Measurements from ENCODE around the gene MICALL2. TPM values are rescaled to one million over a fixed set of nuclear protein-coding genes. Genes with fewer than 3 reads are reported as not detected.

Gene MICALL2
- total RNA-seq, 1 donor from 2014 or later, result 19.7 TPM

DNA sequence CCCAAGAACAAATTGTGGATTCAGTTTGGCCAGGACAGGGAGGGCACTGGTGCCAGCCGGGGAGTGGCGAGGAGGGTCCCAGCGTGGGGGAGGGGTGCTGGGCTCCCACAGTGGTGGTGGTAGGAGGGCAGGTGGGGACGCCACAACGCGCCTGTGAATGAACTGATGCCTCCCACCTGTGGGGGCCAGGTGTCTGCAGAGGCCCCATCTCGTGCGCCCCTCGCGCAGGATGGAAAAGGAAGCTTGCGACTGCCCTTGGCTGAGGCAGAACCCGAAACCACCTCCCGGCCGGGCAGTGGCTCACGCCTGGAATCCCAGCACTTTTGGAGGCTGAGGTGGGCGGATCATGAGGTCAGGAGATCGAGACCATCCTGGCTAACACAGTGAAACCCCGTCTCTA lies 72.0 kb downstream of the MICALL2 start:
- intact Hi-C loops (cut with DNase I), result no loop called here
- DNase-seq (ENCODE audit: low spot score), result no peak

GRCh38 chr7:1386623-1387220 lies 72.5 kb downstream of the MICALL2 start:
- intact Hi-C loops (cut with DNase I), result no loop called here
- no peak for DNase-seq (ENCODE audit: low spot score)

DNA sequence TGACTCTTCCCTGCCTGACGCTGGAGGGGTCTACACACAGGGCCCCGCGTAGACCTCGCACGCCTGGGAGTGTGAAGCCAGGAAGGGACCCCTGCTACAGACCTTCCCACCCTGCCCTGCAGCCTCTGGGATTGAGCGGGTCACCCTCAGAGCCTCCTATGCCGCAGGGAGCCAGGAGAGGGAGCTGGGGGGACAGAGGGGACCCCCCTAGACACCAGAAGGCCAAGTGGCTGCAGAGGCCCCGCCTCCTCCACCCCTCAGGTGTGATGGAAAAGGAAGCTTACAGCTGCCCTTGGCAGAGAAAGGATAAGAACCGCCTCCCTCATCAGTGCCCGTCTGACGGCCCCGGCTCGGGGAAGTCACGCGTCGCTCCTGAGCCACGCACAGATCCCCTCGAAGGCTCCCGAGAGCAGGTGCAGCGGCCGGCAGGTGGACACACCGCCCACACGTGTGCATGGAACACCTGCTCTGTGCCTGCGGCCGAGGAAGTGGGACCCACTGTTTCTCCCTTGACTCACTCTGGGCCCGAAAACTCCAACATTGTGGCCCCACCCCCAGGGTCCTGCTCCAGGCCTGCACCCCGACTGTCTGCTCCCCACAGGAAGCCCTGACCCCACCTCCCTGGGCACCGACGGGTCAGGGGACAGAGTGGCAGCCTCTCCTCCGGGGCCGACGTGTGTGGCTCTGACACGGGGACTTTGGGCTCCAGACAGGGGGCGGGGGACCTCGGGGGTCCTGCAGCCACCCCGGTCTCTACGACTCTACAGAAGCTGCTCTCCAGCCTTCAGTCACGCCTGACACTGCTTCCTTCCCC lies 73.3 kb downstream of the MICALL2 start:
- no peak for DNase-seq (ENCODE audit: low spot score)
- intact Hi-C loops (cut with DNase I), result no loop called here

GRCh38 chr7:1385086-1385808 lies 74.0 kb downstream of the MICALL2 start:
- intact Hi-C loops (cut with DNase I), result no loop called here
- no peak for DNase-seq (ENCODE audit: low spot score)

Other genes with a start within 250 kb of the MICALL2 start
- gene UNCX, start 226.6 kb downstream of the MICALL2 start, total RNA-seq, result not detected
- gene INTS1, start 44.9 kb upstream of the MICALL2 start, total RNA-seq, result 54.7 TPM
- gene MAFK, start 71.2 kb upstream of the MICALL2 start, total RNA-seq, result 192 TPM
- 0.08 TPM for gene TMEM184A, start 96.7 kb upstream of the MICALL2 start, total RNA-seq
- gene PSMG3, start 110.6 kb upstream of the MICALL2 start, total RNA-seq, result 12.1 TPM
- gene ELFN1, start 210.8 kb upstream of the MICALL2 start, total RNA-seq, result 7.4 TPM